Diencephalon (tissue), 1 donor: Measurements from ENCODE around the gene RPS18. TPM values are rescaled to one million over a fixed set of nuclear protein-coding genes. Genes with fewer than 3 reads are reported as not detected.

Experiments used
- total RNA-seq: library from RNA; depleted of rRNA; stranded (reverse); fragments of >200 nt; gene quantifications from one replicate; pipeline ENCODE4 v1.2.3, GENCODE V29; 2014

Gene RPS18
- 2,657 TPM for total RNA-seq

GRCh38 chr6:33271468-33272274 is at the start of gene RPS18, which contains the start of gene VPS52:
RPS18 (plus strand) TSS chr6:33272075; CDS start chr6:33272120, 45 bp downstream.
VPS52 (minus strand) TSS chr6:33271876; CDS start chr6:33271675, 201 bp downstream.

DNA sequence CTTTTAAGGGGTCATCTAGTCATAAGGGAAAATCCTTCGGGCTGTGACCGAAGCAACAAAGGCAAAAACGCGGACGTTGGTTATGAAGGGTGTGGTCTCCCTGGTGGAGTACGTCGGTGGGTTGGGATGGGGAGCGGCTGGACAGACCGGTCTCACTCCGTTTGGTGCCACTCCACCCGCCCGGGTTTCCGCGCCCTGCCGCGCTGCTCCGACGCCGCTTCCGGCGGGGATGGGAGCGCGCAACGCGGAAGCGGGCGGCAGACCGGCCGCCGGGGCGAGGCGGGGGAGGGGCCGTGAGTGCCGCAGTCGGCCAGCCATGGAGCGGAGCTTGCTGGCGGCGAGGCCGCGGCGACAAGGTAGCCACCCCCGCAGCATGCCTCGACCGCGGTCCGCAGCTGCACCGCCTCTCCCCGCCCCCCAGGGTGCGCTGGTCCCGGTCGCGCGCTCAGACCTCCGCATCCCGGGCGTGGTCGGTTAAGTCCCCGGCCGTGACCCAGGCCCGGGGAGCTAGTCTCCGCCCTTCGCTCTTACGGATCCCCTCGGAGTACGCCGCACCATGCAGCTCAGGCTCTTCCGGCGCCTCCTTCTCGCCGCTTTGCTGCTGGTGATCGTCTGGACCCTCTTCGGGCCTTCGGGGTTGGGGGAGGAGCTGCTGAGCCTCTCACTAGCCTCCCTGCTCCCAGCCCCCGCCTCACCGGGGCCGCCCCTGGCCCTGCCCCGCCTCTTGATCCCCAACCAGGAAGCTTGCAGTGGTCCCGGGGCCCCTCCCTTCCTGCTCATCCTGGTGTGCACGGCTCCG is 5.2 kb downstream of the RPS18 start, which contains the start of gene B3GALT4:
B3GALT4 (plus strand) TSS at position 260 of the 799 bp plus-strand sequence; CDS start at position 557, 297 bp downstream.

DNA sequence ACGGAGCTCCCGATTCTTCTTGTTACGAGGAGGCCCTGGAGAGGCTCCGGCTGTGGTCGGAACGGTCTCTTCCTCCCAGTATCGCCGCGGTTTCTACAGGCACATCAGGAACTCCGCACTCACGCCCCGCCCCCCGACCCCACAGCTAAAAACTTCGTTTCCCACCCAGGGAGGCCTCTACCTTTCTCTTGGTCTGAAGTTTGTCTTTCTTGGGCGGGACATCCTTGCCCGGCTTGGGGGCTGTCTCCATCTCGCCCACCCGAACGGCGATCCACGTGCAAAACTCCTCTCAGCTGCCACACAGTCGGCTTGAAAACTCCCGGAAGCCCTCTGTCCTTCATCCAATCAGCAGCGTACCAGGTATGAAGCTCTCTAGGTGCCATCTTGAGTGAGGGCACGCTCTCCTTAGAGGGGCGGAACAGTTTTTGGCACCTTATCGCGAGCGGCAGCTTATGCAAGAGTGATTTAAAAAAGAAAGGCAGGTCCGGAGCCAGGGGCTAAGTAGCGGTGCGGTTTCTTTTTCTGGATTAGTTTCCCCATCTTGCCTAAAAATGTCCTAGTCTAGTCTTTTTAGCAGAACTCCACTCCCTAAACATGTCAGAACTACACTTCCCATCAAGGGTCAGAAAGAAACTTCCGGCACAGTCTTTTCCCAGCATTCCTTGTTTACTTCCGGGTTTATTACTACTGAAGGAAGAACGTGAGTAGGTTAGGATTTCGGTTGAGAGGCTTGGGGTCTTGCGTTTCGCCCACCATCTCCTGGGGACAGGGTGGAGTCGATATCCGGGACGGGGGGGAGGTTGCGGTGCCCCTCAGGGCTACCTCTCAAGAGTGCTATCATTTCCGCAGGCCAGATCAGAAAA is 17.3 kb downstream of the RPS18 start, which contains the start of the genes PFDN6 and WDR46:
PFDN6 (plus strand) TSS at position 681 of the 863 bp plus-strand sequence. CDS start 256 bp downstream, outside the sequence.
WDR46 (minus strand) TSS at position 319 of the 863 bp plus-strand sequence; CDS start at position 250, 69 bp downstream.

GRCh38 chr6:33298773-33299236 is 26.9 kb downstream of the RPS18 start, which contains the start of gene RGL2:
RGL2 (minus strand) TSS chr6:33298942; CDS start chr6:33298610, 332 bp downstream.

GRCh38 chr6:33313709-33314514 is 42.0 kb downstream of the RPS18 start, which contains the start of gene TAPBP:
TAPBP (minus strand) TSS chr6:33314078; CDS start chr6:33314041, 37 bp downstream.

GRCh38 chr6:33317669-33318425 is 46.0 kb downstream of the RPS18 start, which contains the start of gene ZBTB22:
ZBTB22 (minus strand) TSS chr6:33317744; CDS start chr6:33316916, 828 bp downstream.

Other genes starting within 250 kb of the RPS18 start
- gene HLA-DPA1, start 198.4 kb upstream of the RPS18 start, total RNA-seq: 2.1 TPM
- 8.3 TPM for gene HLA-DPB1, start 196.1 kb upstream of the RPS18 start, total RNA-seq
- gene COL11A2, start 79.6 kb upstream of the RPS18 start, total RNA-seq: 2.3 TPM
- 27.0 TPM for gene RXRB, start 71.4 kb upstream of the RPS18 start, total RNA-seq
- gene SLC39A7, start 71.2 kb upstream of the RPS18 start, total RNA-seq: 53.1 TPM
- gene HSD17B8, start 67.4 kb upstream of the RPS18 start, total RNA-seq: 2.5 TPM
- gene RING1, start 63.6 kb upstream of the RPS18 start, total RNA-seq: 24.2 TPM
- gene VPS52, start 199 bp upstream of the RPS18 start, total RNA-seq: 34.8 TPM
- gene B3GALT4, start 5.0 kb downstream of the RPS18 start, total RNA-seq: 7.8 TPM
- gene WDR46, start 17.2 kb downstream of the RPS18 start, total RNA-seq: 35.3 TPM
- gene PFDN6, start 17.5 kb downstream of the RPS18 start, total RNA-seq: 36.7 TPM
- 34.4 TPM for gene RGL2, start 26.9 kb downstream of the RPS18 start, total RNA-seq
- 41.5 TPM for gene TAPBP, start 42.0 kb downstream of the RPS18 start, total RNA-seq
- 25.6 TPM for gene ZBTB22, start 45.7 kb downstream of the RPS18 start, total RNA-seq
- gene DAXX, start 50.9 kb downstream of the RPS18 start, total RNA-seq: 22.4 TPM
- 5.8 TPM for gene KIFC1, start 119.7 kb downstream of the RPS18 start, total RNA-seq
- 28.6 TPM for gene PHF1, start 138.9 kb downstream of the RPS18 start, total RNA-seq
- gene CUTA, start 146.0 kb downstream of the RPS18 start, total RNA-seq: 113 TPM
- gene SYNGAP1, start 148.0 kb downstream of the RPS18 start, total RNA-seq: 27.7 TPM
- 10.6 TPM for gene ZBTB9, start 182.5 kb downstream of the RPS18 start, total RNA-seq